Tibial nerve (tissue), 4 donors: ENCODE results near the gene TXN2. TPM values are rescaled to one million over a fixed set of nuclear protein-coding genes. Genes with fewer than 3 reads are reported as not detected.
"Not testable (repeated sequence)": the region's sequence is repeated elsewhere in the genome, so short reads cannot be mapped to it uniquely, and the experiment has no call there.

ENCODE experiments used
- DNase-seq, 2 donors: peaks; one replicate each; pipeline ENCODE4 v3.0.0-alpha.2; 2019; ENCODE audit warnings: low spot score in 2 of 2
- H3K27ac ChIP-seq, 4 donors: fragments of 200-600 bp; sonication (generic) in 3 of 4; one replicate each; pipeline ENCODE4 v1.5.1; 2017 to 2019; ENCODE audit warnings: mild to moderate bottlenecking in 1 of 4
- H3K27me3 ChIP-seq, 2 donors: fragments of 200-600 bp; sonication (generic) in 1 of 2; one replicate each; pipeline versions ENCODE4 v1.5.1 to v1.6.0; 2017 to 2019
- H3K36me3 ChIP-seq, 3 donors: fragments of 200-600 bp; sonication (generic); one replicate each; pipeline ENCODE4 v1.5.1; 2018 to 2019
- H3K4me1 ChIP-seq, 4 donors: fragments of 200-600 bp; sonication (generic) in 3 of 4; one replicate each; pipeline ENCODE4 v1.5.1; 2017 to 2019
- H3K4me3 ChIP-seq, 4 donors: fragments of 200-600 bp; sonication (generic) in 3 of 4; one replicate each; pipeline ENCODE4 v1.5.1; 2017 to 2019; ENCODE audit warnings: mild to moderate bottlenecking in 1 of 4, moderate library complexity in 1 of 4
- H3K9me3 ChIP-seq, 4 donors: fragments of 200-600 bp; sonication (generic) in 3 of 4; one replicate each; pipeline ENCODE4 v1.5.1; 2017 to 2019
- EP300 ChIP-seq, 2 donors: sonication (generic); formaldehyde crosslinking; IDR thresholded peaks; one replicate each; pipeline ENCODE4 v1.6.1; 2017; ENCODE audit warnings: antibody characterized with exemption in 2 of 2, mild to moderate bottlenecking in 1 of 2
- POLR2A ChIP-seq, 2 donors: fragments of 450-650 bp; IDR thresholded peaks; one replicate each; pipeline ENCODE4 v1.6.1; 2017; ENCODE audit warnings: antibody characterized with exemption in 2 of 2, mild to moderate bottlenecking in 2 of 2, moderate library complexity in 2 of 2
- WGBS, 2 donors: methylation state at CpG; one replicate each; pipeline ENCODE4 v1.1.5; 2018; 5-methylcytosine and 5-hydroxymethylcytosine counted together
- total RNA-seq, 4 donors: library from RNA; depleted of rRNA; stranded (reverse); fragments of >200 nt; gene quantifications; one replicate each; pipeline ENCODE4 v1.1.0, GENCODE V29; 2016
- TF ChIP-seq, protein P1 (sequence below), 5 experiments: fragments of 200-600 bp in 3 of 5; fragments of 450-650 bp in 2 of 5; sonication (generic) in 3 of 5; IDR thresholded peaks; one replicate each; pipeline ENCODE4 v1.5.1; 2016 to 2019; ENCODE audit warnings: antibody characterized with exemption in 5 of 5, mild to moderate bottlenecking in 3 of 5, moderate library complexity in 2 of 5

TXN2 gene
- total RNA-seq, 4 donors from 2014 or later = 50.4 to 83.5 (median 68.0) TPM

- no peaks in the 10 kb centered on the region for H3K27me3 ChIP-seq
- H3K4me3 ChIP-seq = no peak overlapping the region
- no peaks in the 10 kb centered on the region for H3K9me3 ChIP-seq
- TF ChIP-seq, protein P1, sequence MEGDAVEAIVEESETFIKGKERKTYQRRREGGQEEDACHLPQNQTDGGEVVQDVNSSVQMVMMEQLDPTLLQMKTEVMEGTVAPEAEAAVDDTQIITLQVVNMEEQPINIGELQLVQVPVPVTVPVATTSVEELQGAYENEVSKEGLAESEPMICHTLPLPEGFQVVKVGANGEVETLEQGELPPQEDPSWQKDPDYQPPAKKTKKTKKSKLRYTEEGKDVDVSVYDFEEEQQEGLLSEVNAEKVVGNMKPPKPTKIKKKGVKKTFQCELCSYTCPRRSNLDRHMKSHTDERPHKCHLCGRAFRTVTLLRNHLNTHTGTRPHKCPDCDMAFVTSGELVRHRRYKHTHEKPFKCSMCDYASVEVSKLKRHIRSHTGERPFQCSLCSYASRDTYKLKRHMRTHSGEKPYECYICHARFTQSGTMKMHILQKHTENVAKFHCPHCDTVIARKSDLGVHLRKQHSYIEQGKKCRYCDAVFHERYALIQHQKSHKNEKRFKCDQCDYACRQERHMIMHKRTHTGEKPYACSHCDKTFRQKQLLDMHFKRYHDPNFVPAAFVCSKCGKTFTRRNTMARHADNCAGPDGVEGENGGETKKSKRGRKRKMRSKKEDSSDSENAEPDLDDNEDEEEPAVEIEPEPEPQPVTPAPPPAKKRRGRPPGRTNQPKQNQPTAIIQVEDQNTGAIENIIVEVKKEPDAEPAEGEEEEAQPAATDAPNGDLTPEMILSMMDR (IDR thresholded peaks at IDR 0.05) = no peak
- TF ChIP-seq EP300 (IDR thresholded peaks at IDR 0.05) = no peak
- no peak for TF ChIP-seq POLR2A (IDR thresholded peaks at IDR 0.05)
- peaks cover 0 to 8% (median 3%) of the 10 kb centered on the region in 4 donors for H3K4me1 ChIP-seq
- no peak overlapping the region for H3K27ac ChIP-seq
- DNase-seq = no peak
- no peaks in the 10 kb centered on the region for H3K36me3 ChIP-seq
- 67 to 71% methylated on average over 15 of the region's 15 CpGs for WGBS, 2 donors
Measured at GRCh38 chr22:36432592-36433317, 48.7 kb downstream of the TXN2 start.

- Histone ChIP-seq H3K9me3 (no peaks in the 10 kb centered on the region), H3K4me1 (peaks cover 0 to 8% (median 3%) of the 10 kb centered on the region in 4 donors), H3K27ac (no peak overlapping the region), H3K4me3 (no peak overlapping the region), H3K27me3 (no peaks in the 10 kb centered on the region), H3K36me3 (no peaks in the 10 kb centered on the region)
- DNase-seq = no peak
- 91 to 96% methylated on average over 9 of the region's 9 CpGs for WGBS, 2 donors
- TF ChIP-seq EP300 (IDR thresholded peaks at IDR 0.05) (no peak), POLR2A (IDR thresholded peaks at IDR 0.05) (no peak)
- TF ChIP-seq, protein P1 (IDR thresholded peaks at IDR 0.05) = no peak
Measured at GRCh38 chr22:36431977-36432376, 49.5 kb downstream of the TXN2 start.

DNA sequence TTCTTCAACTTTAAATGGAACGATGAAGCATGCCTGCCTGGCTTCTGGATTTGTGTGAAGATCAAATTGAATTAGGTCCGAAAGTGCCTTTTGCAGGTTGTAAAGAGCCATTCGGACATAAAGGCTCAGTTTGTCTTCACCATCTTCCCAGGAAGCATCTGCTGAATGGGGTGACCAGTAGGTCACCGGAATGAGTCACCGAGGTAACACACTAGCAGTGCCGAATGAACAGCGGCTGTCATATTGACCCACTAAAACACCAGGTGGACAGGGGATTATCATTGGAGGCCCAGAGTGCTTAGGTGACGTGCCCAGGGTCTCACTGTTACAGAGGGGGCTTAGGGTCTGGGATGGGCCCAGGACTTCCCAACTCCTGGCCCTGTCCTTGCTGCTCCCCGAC is 50.6 kb downstream of the TXN2 start:
- DNase-seq = no peak
- Histone ChIP-seq H3K27ac (no peak overlapping the region), H3K27me3 (no peaks in the 10 kb centered on the region), H3K36me3 (no peaks in the 10 kb centered on the region), H3K9me3 (no peaks in the 10 kb centered on the region), H3K4me3 (no peak overlapping the region), H3K4me1 (peaks cover 0 to 15% (median 4%) of the 10 kb centered on the region in 4 donors)
- TF ChIP-seq EP300 (IDR thresholded peaks at IDR 0.05) (no peak), POLR2A (IDR thresholded peaks at IDR 0.05) (no peak)
- TF ChIP-seq, protein P1 (IDR thresholded peaks at IDR 0.05) = no peak
- WGBS, 2 donors = 67 to 78% methylated on average over 9 of the region's 9 CpGs

GRCh38 chr22:36427952-36428351 is 53.5 kb downstream of the TXN2 start:
- WGBS, 2 donors = 86 to 92% methylated on average over 11 of the region's 11 CpGs
- not testable (repeated sequence) for H3K27ac ChIP-seq, H3K9me3 ChIP-seq, H3K27me3 ChIP-seq, H3K36me3 ChIP-seq, DNase-seq, H3K4me3 ChIP-seq
- peaks cover 0 to 12% (median 3%) of the 10 kb centered on the region in 4 donors for H3K4me1 ChIP-seq

DNA sequence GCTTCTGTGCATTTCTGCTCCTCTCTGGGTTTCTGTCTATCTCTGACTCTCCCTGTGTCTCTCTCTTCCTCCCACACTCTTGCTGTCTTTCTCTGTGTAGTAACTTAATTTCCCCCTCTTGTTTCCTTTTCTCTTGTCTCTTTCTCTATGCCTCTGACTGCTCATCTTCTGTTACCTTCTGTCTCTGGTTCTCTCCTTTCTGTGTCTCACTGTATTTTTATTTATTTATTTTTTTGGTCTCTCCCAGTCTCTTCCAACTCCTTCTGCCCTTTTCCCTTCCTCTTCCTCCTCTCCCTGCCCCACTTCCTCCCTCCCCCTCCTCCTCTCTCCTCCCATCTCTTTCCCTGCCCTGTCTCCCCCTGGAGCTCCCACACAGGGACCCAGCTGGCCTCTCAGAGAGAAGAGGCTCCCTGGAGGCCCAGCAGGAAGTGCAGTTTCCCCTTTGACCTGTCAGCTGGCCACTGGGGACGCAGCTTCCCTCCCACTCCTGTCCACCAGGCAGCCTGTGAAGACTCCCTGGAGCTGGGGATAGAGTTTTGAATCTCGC is 55.4 kb downstream of the TXN2 start:
- H3K27ac ChIP-seq = peak overlapping the region in 1 of 4 donors; percentile 59
- no peak overlapping the region for H3K4me3 ChIP-seq
- no peaks in the 10 kb centered on the region for H3K9me3 ChIP-seq
- no peaks in the 10 kb centered on the region for H3K27me3 ChIP-seq
- no peak for DNase-seq
- peaks cover 0 to 9% (median 3%) of the 10 kb centered on the region in 4 donors for H3K4me1 ChIP-seq
- TF ChIP-seq EP300 (IDR thresholded peaks at IDR 0.05) (no peak), POLR2A (IDR thresholded peaks at IDR 0.05) (no peak)
- TF ChIP-seq, protein P1 (IDR thresholded peaks at IDR 0.05) = no peak
- WGBS, 2 donors = 28 to 40% methylated on average over 2 of the region's 2 CpGs
- H3K36me3 ChIP-seq = no peaks in the 10 kb centered on the region
